GM10266 (cell line): Measurements from ENCODE around the gene C2.
A peak's percentile ranks its signal among the peaks of the same experiment; 100 is the strongest.

Source experiments
- DNase-seq: peaks from one replicate; pipeline ENCODE4 v3.0.0; 2012; ENCODE audit errors: extremely low spot score
- TF ChIP-seq, protein P1 (sequence below): IDR thresholded peaks from 2 replicates; pipeline ENCODE4 v1.5.1; 2012; ENCODE audit warnings: mild to moderate bottlenecking, low read depth; ENCODE audit not compliant: control insufficient read depth, insufficient read depth; ENCODE audit errors: missing control alignments

C2 gene

DNA sequence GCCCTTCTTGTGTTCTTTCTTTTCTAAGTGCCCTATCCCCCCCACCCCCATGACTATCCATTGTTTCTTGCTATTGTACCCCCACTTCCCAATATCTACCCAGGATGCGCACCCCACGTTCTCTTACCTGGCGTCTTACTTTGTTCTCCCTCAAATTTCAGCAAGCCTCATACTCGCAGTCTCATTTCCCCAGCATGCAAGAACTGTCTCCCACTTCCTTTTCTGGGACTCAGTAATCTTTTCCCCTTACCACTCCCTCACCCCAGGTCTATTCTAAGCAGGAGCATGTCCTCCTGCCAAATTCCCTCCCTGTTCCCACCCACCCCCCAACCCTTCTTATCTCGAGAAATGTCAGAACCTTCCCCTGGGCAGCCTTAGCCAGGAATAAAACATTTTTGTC, 28.3 kb upstream of the C2 start:
- no peak for DNase-seq
- TF ChIP-seq, protein P1, sequence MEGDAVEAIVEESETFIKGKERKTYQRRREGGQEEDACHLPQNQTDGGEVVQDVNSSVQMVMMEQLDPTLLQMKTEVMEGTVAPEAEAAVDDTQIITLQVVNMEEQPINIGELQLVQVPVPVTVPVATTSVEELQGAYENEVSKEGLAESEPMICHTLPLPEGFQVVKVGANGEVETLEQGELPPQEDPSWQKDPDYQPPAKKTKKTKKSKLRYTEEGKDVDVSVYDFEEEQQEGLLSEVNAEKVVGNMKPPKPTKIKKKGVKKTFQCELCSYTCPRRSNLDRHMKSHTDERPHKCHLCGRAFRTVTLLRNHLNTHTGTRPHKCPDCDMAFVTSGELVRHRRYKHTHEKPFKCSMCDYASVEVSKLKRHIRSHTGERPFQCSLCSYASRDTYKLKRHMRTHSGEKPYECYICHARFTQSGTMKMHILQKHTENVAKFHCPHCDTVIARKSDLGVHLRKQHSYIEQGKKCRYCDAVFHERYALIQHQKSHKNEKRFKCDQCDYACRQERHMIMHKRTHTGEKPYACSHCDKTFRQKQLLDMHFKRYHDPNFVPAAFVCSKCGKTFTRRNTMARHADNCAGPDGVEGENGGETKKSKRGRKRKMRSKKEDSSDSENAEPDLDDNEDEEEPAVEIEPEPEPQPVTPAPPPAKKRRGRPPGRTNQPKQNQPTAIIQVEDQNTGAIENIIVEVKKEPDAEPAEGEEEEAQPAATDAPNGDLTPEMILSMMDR, result no peak

DNA sequence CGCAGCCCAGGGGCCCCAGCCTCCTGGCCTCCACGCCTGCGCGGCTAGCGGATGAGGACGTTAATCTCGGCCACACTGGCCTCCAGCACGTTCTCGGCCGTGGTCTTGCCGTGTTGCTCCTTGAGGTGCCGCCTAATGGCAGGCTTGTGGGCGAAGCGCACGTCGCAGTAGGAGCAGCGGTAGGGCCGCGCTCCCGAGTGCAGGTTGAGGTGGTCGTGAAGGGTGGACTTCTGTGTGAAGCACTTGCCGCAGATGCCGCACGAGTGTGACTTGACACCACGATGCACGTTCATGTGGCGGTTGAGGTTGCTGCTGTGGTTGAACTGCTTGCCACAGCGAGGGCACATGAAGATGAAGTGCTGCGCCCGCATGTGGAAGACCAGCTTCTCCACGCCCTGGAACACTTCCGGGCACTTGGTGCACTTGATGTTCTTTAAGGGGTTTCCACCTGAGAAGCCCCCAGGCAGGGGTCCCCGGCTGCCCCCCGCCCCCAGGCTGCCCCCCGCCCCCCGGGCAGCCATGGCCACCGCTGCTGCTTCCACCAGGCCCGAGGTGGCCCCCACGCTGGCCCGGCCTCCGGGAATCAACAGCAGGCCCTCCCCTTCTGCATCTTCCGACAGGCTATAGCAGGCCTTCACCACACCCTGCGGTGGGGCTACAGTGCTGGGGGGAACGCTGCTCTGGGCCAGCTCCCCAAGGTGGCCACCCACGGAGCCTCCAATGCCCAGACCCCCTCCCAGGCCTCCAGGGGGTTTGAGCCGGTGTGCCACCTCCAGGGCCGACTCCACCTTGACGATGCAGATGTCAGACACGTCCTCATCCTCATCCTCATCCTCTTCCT, 27.4 kb upstream of the C2 start:
- no peak for DNase-seq
- TF ChIP-seq, protein P1, result no peak

DNA sequence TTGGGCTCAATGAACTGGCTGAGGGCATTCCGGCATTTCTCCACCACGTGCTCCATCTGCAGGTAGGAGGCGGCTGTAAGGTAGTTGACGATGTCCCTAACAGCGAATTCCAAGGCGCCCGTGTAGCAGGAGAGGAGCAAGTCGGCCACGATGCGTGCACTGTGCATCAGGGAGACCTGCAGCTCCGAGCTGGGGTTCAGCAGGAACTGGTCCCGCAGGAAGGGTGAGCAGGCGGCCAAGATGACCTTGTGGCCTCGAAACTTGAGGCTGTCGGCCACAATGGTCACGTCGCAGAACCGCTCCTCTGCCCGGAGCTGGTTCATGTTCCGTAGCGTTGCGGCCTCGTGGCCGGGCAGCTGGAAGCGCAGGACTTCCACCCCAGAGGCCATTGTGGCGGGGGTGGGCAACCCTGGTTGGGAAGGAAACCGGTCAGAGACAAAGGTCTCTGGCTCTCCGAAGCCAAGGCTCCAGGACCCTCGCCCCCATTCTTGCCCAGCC, 26.6 kb upstream of the C2 start:
- TF ChIP-seq, protein P1, result no peak
- DNase-seq, result no peak

DNA sequence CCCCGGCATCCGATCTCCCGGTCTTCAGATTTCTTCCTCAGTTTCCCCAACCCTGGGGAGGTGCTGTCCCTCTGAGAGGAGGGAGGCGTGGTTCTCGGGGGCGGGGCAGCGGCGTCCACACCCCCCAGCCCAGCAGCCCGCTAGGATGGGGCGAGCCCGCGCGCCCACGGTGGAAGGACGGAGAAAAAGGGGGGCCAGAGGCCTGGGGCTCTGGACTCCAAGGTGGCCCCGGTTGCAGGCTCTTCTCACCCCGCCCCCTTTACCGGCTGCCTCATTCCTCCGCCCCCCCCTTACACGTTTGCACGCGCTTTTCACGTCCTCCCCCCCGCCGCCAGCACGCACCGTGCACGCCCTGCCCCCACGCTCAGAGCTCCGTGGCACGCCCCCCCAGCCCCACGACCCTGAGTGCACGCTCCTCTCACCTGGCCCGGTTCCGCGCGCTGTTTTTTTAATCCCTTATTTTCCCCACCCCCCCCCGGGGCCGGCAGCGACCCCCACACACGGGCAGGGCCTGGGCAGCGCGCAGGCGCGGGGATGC, 26.0 kb upstream of the C2 start:
- peak; percentile 88 for DNase-seq
- TF ChIP-seq, protein P1, result no peak

DNA sequence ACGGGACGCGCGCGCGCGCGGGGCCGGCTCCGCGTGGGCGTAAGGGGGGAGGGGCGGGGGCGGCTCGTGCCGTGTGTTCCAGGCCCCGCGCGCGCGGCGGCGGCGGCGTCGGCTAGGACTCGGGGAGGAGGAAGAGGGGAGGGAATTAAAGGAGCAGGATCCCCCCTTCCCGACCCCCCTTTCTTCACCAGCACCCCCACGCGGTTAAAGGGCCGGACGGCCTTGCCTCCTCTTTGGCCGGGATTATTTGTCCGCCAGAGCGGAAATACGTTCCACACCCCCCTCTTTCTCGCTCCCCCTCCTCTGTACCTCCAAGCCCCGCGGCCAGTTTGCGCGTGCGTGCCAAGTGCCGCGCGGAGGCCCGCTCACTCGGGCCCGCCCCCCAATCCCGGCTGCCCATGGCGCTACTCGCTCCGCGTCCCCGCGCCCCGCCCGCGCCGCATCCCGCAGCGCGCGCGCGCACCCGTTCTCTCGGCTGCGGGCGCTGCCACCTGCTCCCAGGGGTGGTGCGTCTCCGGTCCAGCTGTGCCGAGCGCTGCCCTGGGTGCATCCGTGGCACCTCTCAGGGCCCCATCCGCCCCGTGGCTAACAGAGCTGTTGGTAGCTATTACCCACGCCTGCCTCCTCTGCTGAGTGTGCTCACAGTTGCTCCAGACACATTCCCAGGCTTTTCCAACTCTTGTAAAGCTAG, 25.4 kb upstream of the C2 start, which contains the start of gene ZBTB12:
Gene ZBTB12 (minus strand): TSS at position 134 of the 691 bp plus-strand sequence. CDS start 781 bp downstream, outside the sequence.
- DNase-seq, result peak; percentile 98
- TF ChIP-seq, protein P1, result no peak

DNA sequence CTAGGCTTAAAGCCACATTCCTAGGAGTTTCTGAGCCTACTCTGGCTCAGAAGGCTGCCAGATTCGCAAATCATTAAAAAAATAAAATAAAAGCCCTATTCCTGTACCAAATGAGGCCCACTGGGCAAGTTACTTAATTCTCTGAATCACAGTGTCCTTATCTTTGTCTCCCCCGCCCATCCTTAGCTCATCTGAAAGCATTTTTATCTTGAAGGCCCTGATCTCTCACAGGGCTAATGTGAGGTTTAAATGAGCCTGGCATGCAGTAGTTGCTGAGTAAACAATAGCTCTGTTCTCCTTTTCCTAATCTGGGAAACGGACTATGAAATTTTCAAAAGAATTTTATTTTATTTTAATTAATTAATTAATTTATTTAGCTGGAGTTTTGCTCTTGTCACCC, 23.6 kb upstream of the C2 start:
- TF ChIP-seq, protein P1, result no peak
- no peak for DNase-seq
